H1 (cell line): ENCODE measurements around the gene GRID1. TPM values are rescaled to one million over a fixed set of nuclear protein-coding genes. Genes with fewer than 3 reads are reported as not detected.

ENCODE experiments used
- CBX5 ChIP-seq: fragments of 300-800, 300-1000 bp; sonication (generic); IDR thresholded peaks from 2 replicates; pipeline ENCODE4 v1.7.1; 2016; ENCODE audit warnings: antibody characterized with exemption, low read length, low read depth
- CHD1 ChIP-seq: IDR thresholded peaks from 2 replicates; pipeline ENCODE4 v1.6.1; 2012; ENCODE audit warnings: low read depth, low read length, improper control_type of control experiment
- CHD2 ChIP-seq: IDR thresholded peaks from 2 replicates; pipeline ENCODE4 v1.6.1; 2012; ENCODE audit warnings: low read length, improper control_type of control experiment
- EZH2 ChIP-seq: fragments of 200-600 bp; sonication (generic); IDR thresholded peaks from 2 replicates; pipeline ENCODE4 v1.7.1; 2012; ENCODE audit warnings: low read depth, mild to moderate bottlenecking, moderate library complexity, low read length, inconsistent platforms; ENCODE audit not compliant: severe bottlenecking
- FOSL1 ChIP-seq: IDR thresholded peaks from 2 replicates; pipeline ENCODE4 v1.6.1; 2011; ENCODE audit warnings: mild to moderate bottlenecking, low read depth, low read length, moderate library complexity; ENCODE audit not compliant: insufficient read depth
- MAFK ChIP-seq: IDR thresholded peaks from 2 replicates; pipeline ENCODE4 v1.6.1; 2012; ENCODE audit warnings: low read depth, mild to moderate bottlenecking, improper control_type of control experiment, low read length
- RNF2 ChIP-seq: fragments of 200-900, 300-1000 bp; sonication (generic); IDR thresholded peaks from 2 replicates; pipeline ENCODE4 v1.7.1; 2016; ENCODE audit warnings: borderline replicate concordance, low read depth, mild to moderate bottlenecking, antibody characterized with exemption, low read length; ENCODE audit not compliant: poor library complexity, severe bottlenecking; ENCODE audit errors: missing control alignments
- polyA plus RNA-seq, 7 experiments: library from polyadenylated mRNA; depleted of rRNA in 3 of 7; stranded (reverse) in 5 of 7; unstranded in 2 of 7; fragments of >200 nt in 5 of 7; fragments of 200-250 nt in 2 of 7; gene quantifications; 1 replicate in 5 of 7; 2 replicates in 1 of 7; 4 replicates in 1 of 7; pipeline versions ENCODE4 v1.2.1 to v1.2.3, GENCODE V29; 2011 to 2013; ENCODE audit warnings: missing spikeins in 2 of 7, mixed read lengths in 2 of 7
- total RNA-seq: library from RNA; stranded (reverse); fragmentation: NEBNext Ultra II Directional; extraction: Animal tissue kit (Norgen Biotek cat#: 25700); gene quantifications from 2 replicates; pipeline ENCODE4 v1.2.1, GENCODE V29; 2021

Gene GRID1
- total and polyA plus RNA-seq, 2 of the 8 experiments (the other 6 are each of a cell fraction or from before 2014, with no cell fraction given) = 0.22 to 0.30 TPM

DNA sequence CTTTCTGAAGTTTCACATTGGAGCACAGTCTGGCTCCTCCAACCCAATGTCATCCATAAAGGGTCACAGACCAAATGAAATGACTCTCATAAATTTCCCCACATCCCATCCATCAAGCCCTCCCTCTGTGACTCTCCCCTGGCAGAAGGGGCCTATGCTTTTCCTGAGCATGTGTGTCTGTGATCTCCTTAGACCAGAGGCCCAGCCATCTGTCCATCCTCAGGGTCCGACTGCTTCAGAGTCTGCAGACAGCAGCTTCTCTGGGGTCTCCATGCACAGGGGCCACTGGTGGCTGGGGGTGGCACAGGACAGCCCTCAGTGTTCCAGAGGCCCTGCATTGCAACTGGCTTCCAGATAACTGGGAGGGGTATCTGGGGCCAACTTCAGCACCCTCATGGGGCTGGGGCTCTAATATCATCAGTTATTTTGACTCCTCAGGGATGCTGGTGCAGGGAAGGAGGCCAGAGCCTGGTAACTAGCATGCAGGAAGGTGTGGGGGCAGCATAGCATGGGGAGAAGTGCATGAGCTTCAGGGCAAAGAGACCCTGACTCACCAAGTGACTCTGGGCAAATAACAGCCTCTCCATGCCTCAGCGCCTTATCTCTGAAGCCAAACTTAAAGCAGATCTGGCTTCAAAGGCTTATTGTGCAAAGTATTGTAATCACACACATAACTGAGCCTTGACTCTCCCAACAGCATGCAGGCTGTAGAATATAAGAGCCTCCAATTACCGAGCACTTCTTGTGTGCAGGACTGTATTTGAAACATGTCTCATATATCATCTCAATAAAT, 266.9 kb downstream of the GRID1 start (continued):
- TF ChIP-seq CBX5 (no peak), CHD2 (no peak), FOSL1 (no peak), MAFK (no peak), RNF2 (no peak), CHD1 (no peak), EZH2 (no peak)
- TF ChIP-seq, all 59 proteins: peak for 0
